Sigmoid colon (tissue), 7 donors: ENCODE results near the gene DAZ1. TPM values are rescaled to one million over a fixed set of nuclear protein-coding genes. Genes with fewer than 3 reads are reported as not detected.
"Not testable (repeated sequence)": the region's sequence is repeated elsewhere in the genome, so short reads cannot be mapped to it uniquely, and the experiment has no call there.

ENCODE experiments used
- DNase-seq: peaks from one replicate; pipeline ENCODE4 v3.0.0-alpha.2; 2019
- H3K27ac ChIP-seq, 4 donors: fragments of 200-600 bp; sonication (generic); one replicate each; pipeline ENCODE4 v1.5.1; 2016 to 2019; ENCODE audit warnings: mild to moderate bottlenecking in 1 of 4
- H3K27me3 ChIP-seq, 3 donors: fragments of 200-600 bp; sonication (generic); one replicate each; pipeline ENCODE4 v1.5.1; 2019; ENCODE audit warnings: mild to moderate bottlenecking in 1 of 3
- H3K36me3 ChIP-seq, 4 donors: fragments of 200-600 bp; sonication (generic); one replicate each; pipeline ENCODE4 v1.5.1; 2016 to 2019
- H3K4me1 ChIP-seq, 4 donors: fragments of 200-600 bp; sonication (generic); one replicate each; pipeline ENCODE4 v1.5.1; 2017 to 2019
- H3K4me3 ChIP-seq, 4 donors: fragments of 200-600 bp; sonication (generic); one replicate each; pipeline ENCODE4 v1.5.1; 2017 to 2019; ENCODE audit warnings: mild to moderate bottlenecking in 2 of 4, moderate library complexity in 1 of 4
- H3K9me3 ChIP-seq, 4 donors: fragments of 200-600 bp in 3 of 4; sonication (generic) in 3 of 4; one replicate each; pipeline versions ENCODE4 v1.5.1 to v1.6.1; 2013 to 2019
- WGBS, 2 donors: extraction: QIAGEN DNeasy Blood & Tissue Kit; methylation state at CpG; one replicate each; pipeline ENCODE4 v1.1.7; 2013; 5-methylcytosine and 5-hydroxymethylcytosine counted together
- intact Hi-C: fragments of 100-400 bp; cut with DNase I; formaldehyde crosslinking; loops from one replicate; pipeline ENCODE4 v1.15.1; 2023
- polyA plus RNA-seq, 3 donors: library from polyadenylated mRNA; stranded (reverse); fragments of 200-250 nt; gene quantifications; one replicate each; pipeline ENCODE4 v1.2.3, GENCODE V29; 2013
- total RNA-seq, 4 donors: library from RNA; depleted of rRNA; stranded (reverse); fragments of >200 nt; gene quantifications; one replicate each; pipeline ENCODE4 v1.1.0, GENCODE V29; 2016
- donor health status: healthy with polysubstance abuse.
- donor health status: Bipolar disorder and iron deficiency.
- donor health status: healthy.

The DAZ1 gene, protein sequence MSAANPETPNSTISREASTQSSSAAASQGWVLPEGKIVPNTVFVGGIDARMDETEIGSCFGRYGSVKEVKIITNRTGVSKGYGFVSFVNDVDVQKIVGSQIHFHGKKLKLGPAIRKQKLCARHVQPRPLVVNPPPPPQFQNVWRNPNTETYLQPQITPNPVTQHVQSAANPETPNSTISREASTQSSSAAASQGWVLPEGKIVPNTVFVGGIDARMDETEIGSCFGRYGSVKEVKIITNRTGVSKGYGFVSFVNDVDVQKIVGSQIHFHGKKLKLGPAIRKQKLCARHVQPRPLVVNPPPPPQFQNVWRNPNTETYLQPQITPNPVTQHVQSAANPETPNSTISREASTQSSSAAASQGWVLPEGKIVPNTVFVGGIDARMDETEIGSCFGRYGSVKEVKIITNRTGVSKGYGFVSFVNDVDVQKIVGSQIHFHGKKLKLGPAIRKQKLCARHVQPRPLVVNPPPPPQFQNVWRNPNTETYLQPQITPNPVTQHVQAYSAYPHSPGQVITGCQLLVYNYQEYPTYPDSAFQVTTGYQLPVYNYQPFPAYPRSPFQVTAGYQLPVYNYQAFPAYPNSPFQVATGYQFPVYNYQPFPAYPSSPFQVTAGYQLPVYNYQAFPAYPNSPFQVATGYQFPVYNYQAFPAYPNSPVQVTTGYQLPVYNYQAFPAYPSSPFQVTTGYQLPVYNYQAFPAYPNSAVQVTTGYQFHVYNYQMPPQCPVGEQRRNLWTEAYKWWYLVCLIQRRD
- total RNA-seq: not detected
- polyA plus RNA-seq: not detected

DNA sequence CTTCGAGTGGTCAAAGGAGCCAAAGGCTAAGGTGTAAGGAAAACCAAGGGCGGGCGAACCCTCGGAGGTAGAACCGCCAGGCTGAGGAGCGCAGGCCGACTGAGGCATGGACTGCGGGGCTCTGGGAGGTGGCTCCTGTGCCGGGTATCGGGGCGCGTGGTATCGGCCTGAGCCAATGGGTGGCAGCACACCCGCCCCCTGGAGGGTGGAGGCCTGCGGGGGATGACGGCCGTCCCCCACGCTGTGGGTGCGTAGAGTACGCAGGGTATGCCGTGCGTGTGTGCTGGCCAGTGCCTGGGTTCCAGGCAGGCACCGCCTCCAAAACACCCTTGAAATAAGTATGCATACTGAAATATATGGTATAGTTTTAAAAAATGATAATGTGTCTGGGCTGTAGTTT is at the start of gene DAZ1:
Gene DAZ1, minus strand, starts transcription at position 101 of the 400 bp plus-strand sequence. CDS start 208 bp downstream, outside the sequence.
- H3K4me1 ChIP-seq, H3K27ac ChIP-seq, H3K36me3 ChIP-seq, intact Hi-C loops, H3K27me3 ChIP-seq, H3K4me3 ChIP-seq, DNase-seq, H3K9me3 ChIP-seq: not testable (repeated sequence)
- no CpG with 5 or more reads among the region's 23 CpGs for WGBS, 2 donors

GRCh38 chrY:23219233-23219632 is 20.4 kb upstream of the DAZ1 start, which contains the start of gene DAZ2:
DAZ2 (plus strand) TSS chrY:23219533; CDS start chrY:23219741, 208 bp downstream.
- H3K27ac ChIP-seq, DNase-seq, H3K4me3 ChIP-seq, H3K27me3 ChIP-seq, intact Hi-C loops, H3K4me1 ChIP-seq, H3K36me3 ChIP-seq, H3K9me3 ChIP-seq: not testable (repeated sequence)
- WGBS, 2 donors: no CpG with 5 or more reads among the region's 23 CpGs

GRCh38 chrY:23210681-23211080 is 11.9 kb upstream of the DAZ1 start:
- H3K4me3 ChIP-seq: not testable (repeated sequence)
- no CpG with 5 or more reads among the region's 4 CpGs for WGBS, 2 donors

GRCh38 chrY:23209802-23210495 is 11.1 kb upstream of the DAZ1 start:
- H3K4me1 ChIP-seq, H3K4me3 ChIP-seq, H3K36me3 ChIP-seq, H3K27me3 ChIP-seq, intact Hi-C loops, H3K27ac ChIP-seq, H3K9me3 ChIP-seq, DNase-seq: not testable (repeated sequence)
- WGBS, 2 donors: no CpG with 5 or more reads among the region's 4 CpGs

More at GRCh38 chrY:23210681-23211080, 11.9 kb upstream of the DAZ1 start:
- H3K36me3 ChIP-seq, intact Hi-C loops, H3K4me1 ChIP-seq, DNase-seq, H3K27ac ChIP-seq, H3K9me3 ChIP-seq, H3K27me3 ChIP-seq: not testable (repeated sequence)

- H3K36me3 ChIP-seq, H3K4me3 ChIP-seq, H3K9me3 ChIP-seq, H3K27me3 ChIP-seq, intact Hi-C loops, H3K27ac ChIP-seq, H3K4me1 ChIP-seq, DNase-seq: not testable (repeated sequence)
- WGBS, 2 donors: no CpG with 5 or more reads among the region's 4 CpGs
These were observed 8.6 kb upstream of the DAZ1 start for GRCh38 chrY:23207455-23207854.

Other genes with a start within 250 kb of the DAZ1 start
- gene BPY2, start 214.7 kb downstream of the DAZ1 start, total RNA-seq: not detected
- gene BPY2, start 214.7 kb downstream of the DAZ1 start, polyA plus RNA-seq: not detected
- gene DAZ2, start 20.5 kb upstream of the DAZ1 start, total RNA-seq: not detected
- not detected for gene DAZ2, start 20.5 kb upstream of the DAZ1 start, polyA plus RNA-seq